HEK293 (cell line): ENCODE data around the gene LRRC8B.

Experiments
- ELK4 ChIP-seq: IDR thresholded peaks from 2 replicates; pipeline ENCODE4 v1.6.1; 2011; ENCODE audit warnings: mild to moderate bottlenecking, low read depth, low read length, borderline replicate concordance
- ZNF146 ChIP-seq: fragments of 450-650 bp; formaldehyde crosslinking; IDR thresholded peaks from 2 replicates; pipeline ENCODE4 v1.5.1; 2016; ENCODE audit warnings: missing biosample characterization, missing genetic modification characterization

- peak; percentile 42; the same call in 1 of the 2 replicates for TF ChIP-seq ZNF146 (tag by site-specific recombination)
- TF ChIP-seq ELK4 = no peak
These were observed at the start of gene LRRC8B for GRCh38 chr1:89524369-89525168.
